ENCODE results near the gene CYFIP2. TPM values are rescaled to one million over a fixed set of nuclear protein-coding genes. Genes with fewer than 3 reads are reported as not detected.
A peak's percentile ranks its signal among the peaks of the same experiment; 100 is the strongest.
"Not testable (repeated sequence)": the region's sequence is repeated elsewhere in the genome, so short reads cannot be mapped to it uniquely, and the experiment has no call there.

The CYFIP2 gene
- total RNA-seq, 1 donor from 2014 or later = 471 TPM

GRCh38 chr5:157390551-157391297 lies 124.8 kb downstream of the CYFIP2 start:
- no peaks in the 10 kb centered on the region for H3K27me3 Mint-ChIP-seq
- no peak for TF ChIP-seq CTCF (IDR thresholded peaks at IDR 0.05)
- POLR2A ChIA-PET = interaction anchor here (0.6 kb wide), 1 partner anchor 330 kb away, joined by 3 read pairs; no protein-coding TSS in a partner anchor
- peaks cover 7% of the 10 kb centered on the region for H3K4me1 Mint-ChIP-seq
- peak overlapping the region; percentile 72 for H3K27ac Mint-ChIP-seq
- DNase-seq = no peak
- no peak overlapping the region for H3K4me3 Mint-ChIP-seq
- CTCF ChIA-PET = no interaction called here
- peak; percentile 63 for ATAC-seq (ENCODE audit: low read depth)
- intact Hi-C loops (cut with micrococcal nuclease) = no loop called here
- H3K36me3 Mint-ChIP-seq (ENCODE audit: low read depth) = peaks cover 88% of the 10 kb centered on the region
- no peaks in the 10 kb centered on the region for H3K9me3 Mint-ChIP-seq

GRCh38 chr5:157398305-157398704 lies 132.4 kb downstream of the CYFIP2 start:
- ATAC-seq (ENCODE audit: low read depth) = peak; percentile 67
- Mint-ChIP-seq H3K36me3 (ENCODE audit: low read depth) (peaks cover 16% of the 10 kb centered on the region), H3K4me3 (no peak overlapping the region), H3K27me3 (no peaks in the 10 kb centered on the region), H3K9me3 (peaks cover 17% of the 10 kb centered on the region), H3K27ac (peak overlapping the region; percentile 42), H3K4me1 (peaks cover 13% of the 10 kb centered on the region)
- CTCF ChIA-PET = no interaction called here
- TF ChIP-seq CTCF (IDR thresholded peaks at IDR 0.05) = no peak
- DNase-seq = no peak
- POLR2A ChIA-PET = interaction anchor here (0.6 kb wide), 1 partner anchor 118 kb away, joined by 5 read pairs; no protein-coding TSS in a partner anchor
- intact Hi-C loops (cut with micrococcal nuclease) = no loop called here

GRCh38 chr5:157400741-157401495 lies 135.0 kb downstream of the CYFIP2 start:
- Mint-ChIP-seq H3K36me3 (ENCODE audit: low read depth) (peaks cover 3% of the 10 kb centered on the region), H3K27me3 (no peaks in the 10 kb centered on the region), H3K27ac (no peak overlapping the region), H3K9me3 (peaks cover 33% of the 10 kb centered on the region), H3K4me3 (no peak overlapping the region), H3K4me1 (peaks cover 13% of the 10 kb centered on the region)
- TF ChIP-seq CTCF (IDR thresholded peaks at IDR 0.05) = no peak
- ChIA-PET POLR2A (no interaction called here), CTCF (no interaction called here)
- DNase-seq (no peak), ATAC-seq (ENCODE audit: low read depth) (no peak)
- intact Hi-C loops (cut with micrococcal nuclease) = no loop called here

- H3K4me3 Mint-ChIP-seq = no peak overlapping the region
- no peak for TF ChIP-seq CTCF (IDR thresholded peaks at IDR 0.05)
- ChIA-PET POLR2A (no interaction called here), CTCF (interaction anchor here (0.6 kb wide), 1 partner anchor 26 kb away, joined by 3 read pairs; no protein-coding TSS in a partner anchor)
- DNase-seq (no peak), ATAC-seq (ENCODE audit: low read depth) (no peak)
- no peaks in the 10 kb centered on the region for H3K27me3 Mint-ChIP-seq
- no peak overlapping the region for H3K27ac Mint-ChIP-seq
- peaks cover 10% of the 10 kb centered on the region for H3K9me3 Mint-ChIP-seq
- H3K36me3 Mint-ChIP-seq (ENCODE audit: low read depth) = no peaks in the 10 kb centered on the region
- intact Hi-C loops (cut with micrococcal nuclease) = no loop called here
- H3K4me1 Mint-ChIP-seq = peaks cover 2% of the 10 kb centered on the region
These were observed 149.9 kb downstream of the CYFIP2 start for GRCh38 chr5:157415838-157416237.

GRCh38 chr5:157419521-157419920 lies 153.6 kb downstream of the CYFIP2 start:
- CTCF ChIA-PET; H3K36me3 Mint-ChIP-seq (ENCODE audit: low read depth); POLR2A ChIA-PET; H3K4me1 Mint-ChIP-seq; H3K4me3 Mint-ChIP-seq; intact Hi-C loops (cut with micrococcal nuclease); H3K27ac Mint-ChIP-seq; H3K9me3 Mint-ChIP-seq; DNase-seq; H3K27me3 Mint-ChIP-seq; ATAC-seq (ENCODE audit: low read depth): not testable (repeated sequence)

- CTCF ChIA-PET = interaction anchor here (1.4 to 5.6 kb wide), 3 partner anchors 42 to 288 kb away, joined by 6 to 46 read pairs (median 37); no protein-coding TSS in a partner anchor
These were observed 164.0 kb downstream of the CYFIP2 start for GRCh38 chr5:157429920-157430319.

More at GRCh38 chr5:157429920-157430319, 164.0 kb downstream of the CYFIP2 start:
- DNase-seq; H3K9me3 Mint-ChIP-seq; H3K4me3 Mint-ChIP-seq; H3K36me3 Mint-ChIP-seq (ENCODE audit: low read depth); H3K27me3 Mint-ChIP-seq; H3K27ac Mint-ChIP-seq; POLR2A ChIA-PET; ATAC-seq (ENCODE audit: low read depth): not testable (repeated sequence)
- H3K4me1 Mint-ChIP-seq = peaks cover 15% of the 10 kb centered on the region
- intact Hi-C loops (cut with micrococcal nuclease) = loop anchor here (5.0 kb wide), 2 partner anchors 112 to 222 kb away; partner anchors contain the start of gene SOX30
